GM12864 (cell line): ENCODE measurements around the gene ISG20L2.

Experiments
- DNase-seq: peaks from one replicate; pipeline ENCODE4 v3.0.0-alpha.2; 2011; ENCODE audit warnings: low read depth
- H3K4me3 ChIP-seq: 2 replicates; pipeline ENCODE4 v1.5.1; 2011; ENCODE audit warnings: mild to moderate bottlenecking, low read depth, low read length, control low read depth
- TF ChIP-seq, protein P1 (sequence below): IDR thresholded peaks from 2 replicates; pipeline ENCODE4 v1.5.1; 2011; ENCODE audit warnings: low read depth, mild to moderate bottlenecking, moderate library complexity, low read length, control low read depth, inconsistent platforms; ENCODE audit errors: missing control alignments

The ISG20L2 gene

DNA sequence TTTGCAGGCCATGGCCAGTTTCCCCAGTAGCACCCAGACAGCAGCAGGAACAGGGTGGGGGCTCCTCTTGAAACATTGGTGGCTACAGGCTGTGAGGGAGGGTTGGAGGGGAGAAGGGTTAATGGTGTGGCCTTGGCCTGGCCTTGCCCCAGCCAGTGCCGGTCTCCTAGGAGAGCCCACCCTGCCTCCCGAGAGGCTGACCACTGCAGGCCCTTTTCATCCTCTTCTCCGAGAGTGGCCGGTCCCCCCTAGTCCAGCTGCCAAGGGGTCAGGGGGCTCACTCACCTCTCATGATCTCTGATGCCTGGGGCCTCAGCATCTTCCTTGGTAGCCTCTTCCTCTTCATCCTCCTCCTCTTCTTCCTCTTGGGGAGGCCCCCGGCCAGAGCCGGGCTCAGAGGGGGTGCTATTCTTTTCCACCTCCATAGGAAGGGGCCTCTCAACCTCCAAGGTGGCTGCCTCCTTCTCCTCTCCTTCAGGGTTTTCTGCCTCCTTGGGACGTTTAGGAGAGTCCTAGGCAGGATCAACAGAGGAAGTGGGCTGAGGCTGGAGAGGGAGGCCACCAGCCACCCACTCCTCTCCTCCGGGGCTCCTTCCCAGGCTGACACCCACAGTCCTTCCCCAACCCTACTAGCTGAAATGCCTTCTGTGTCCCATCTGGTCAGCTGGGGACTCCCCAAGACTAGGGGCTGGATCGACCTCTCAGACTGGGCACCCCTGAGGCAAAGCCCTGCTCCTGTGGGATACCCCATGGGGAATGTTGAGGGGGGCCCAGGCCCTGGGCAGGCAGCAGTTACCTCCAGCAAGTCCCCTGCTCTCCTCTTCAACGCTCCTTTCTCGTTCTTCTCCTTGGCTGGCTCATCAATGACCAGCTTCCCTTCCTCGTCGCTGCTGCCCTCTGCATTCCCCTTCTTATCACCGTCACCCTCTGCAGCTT is 15.1 kb upstream of the ISG20L2 start:
- no peak for DNase-seq
- TF ChIP-seq, protein P1, sequence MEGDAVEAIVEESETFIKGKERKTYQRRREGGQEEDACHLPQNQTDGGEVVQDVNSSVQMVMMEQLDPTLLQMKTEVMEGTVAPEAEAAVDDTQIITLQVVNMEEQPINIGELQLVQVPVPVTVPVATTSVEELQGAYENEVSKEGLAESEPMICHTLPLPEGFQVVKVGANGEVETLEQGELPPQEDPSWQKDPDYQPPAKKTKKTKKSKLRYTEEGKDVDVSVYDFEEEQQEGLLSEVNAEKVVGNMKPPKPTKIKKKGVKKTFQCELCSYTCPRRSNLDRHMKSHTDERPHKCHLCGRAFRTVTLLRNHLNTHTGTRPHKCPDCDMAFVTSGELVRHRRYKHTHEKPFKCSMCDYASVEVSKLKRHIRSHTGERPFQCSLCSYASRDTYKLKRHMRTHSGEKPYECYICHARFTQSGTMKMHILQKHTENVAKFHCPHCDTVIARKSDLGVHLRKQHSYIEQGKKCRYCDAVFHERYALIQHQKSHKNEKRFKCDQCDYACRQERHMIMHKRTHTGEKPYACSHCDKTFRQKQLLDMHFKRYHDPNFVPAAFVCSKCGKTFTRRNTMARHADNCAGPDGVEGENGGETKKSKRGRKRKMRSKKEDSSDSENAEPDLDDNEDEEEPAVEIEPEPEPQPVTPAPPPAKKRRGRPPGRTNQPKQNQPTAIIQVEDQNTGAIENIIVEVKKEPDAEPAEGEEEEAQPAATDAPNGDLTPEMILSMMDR: no peak

DNA sequence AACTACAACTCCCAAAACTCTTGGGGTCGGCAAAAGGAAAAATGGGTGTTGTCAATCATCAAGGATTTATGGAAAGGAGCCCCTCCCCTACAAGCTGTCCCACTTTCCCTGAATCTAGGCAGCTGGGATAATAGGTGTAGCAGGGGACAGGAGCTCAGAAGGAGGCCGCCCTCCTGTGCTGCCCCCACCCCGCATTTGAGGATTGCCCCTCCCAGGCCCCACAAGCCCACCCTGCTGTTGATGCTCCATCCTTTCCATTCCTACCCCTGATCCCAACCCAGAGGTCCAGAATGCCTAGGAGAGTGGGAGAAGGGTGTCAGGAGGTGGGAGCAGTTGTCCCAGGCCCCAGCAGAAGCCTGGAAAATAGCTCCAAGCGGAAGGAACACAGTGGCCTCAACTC is 14.2 kb upstream of the ISG20L2 start:
- DNase-seq: no peak
- no peak overlapping the region for H3K4me3 ChIP-seq
- TF ChIP-seq, protein P1: no peak

More for the DNA sequence above, 15.1 kb upstream of the ISG20L2 start:
- H3K4me3 ChIP-seq: no peak overlapping the region

DNA sequence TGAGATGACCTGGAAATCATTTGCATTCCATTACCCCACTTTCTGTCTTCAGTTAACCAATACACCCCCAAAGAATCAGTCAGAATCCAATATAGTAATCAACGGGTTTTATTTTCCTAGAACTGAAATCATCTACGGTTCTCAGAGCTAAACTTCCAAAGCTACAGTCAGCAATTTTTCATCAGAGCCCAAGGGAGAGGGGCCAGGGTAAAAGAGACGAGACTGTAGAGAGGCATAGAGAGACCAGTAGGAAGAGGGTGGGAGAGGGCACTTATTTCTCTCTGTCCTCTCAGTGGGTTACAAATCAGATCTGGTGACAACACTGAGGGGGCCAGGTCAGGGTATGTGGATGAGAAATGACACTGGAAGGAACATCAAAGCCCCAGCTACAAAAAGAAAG is 13.5 kb upstream of the ISG20L2 start:
- TF ChIP-seq, protein P1: no peak
- no peak for DNase-seq
- H3K4me3 ChIP-seq: no peak overlapping the region

DNA sequence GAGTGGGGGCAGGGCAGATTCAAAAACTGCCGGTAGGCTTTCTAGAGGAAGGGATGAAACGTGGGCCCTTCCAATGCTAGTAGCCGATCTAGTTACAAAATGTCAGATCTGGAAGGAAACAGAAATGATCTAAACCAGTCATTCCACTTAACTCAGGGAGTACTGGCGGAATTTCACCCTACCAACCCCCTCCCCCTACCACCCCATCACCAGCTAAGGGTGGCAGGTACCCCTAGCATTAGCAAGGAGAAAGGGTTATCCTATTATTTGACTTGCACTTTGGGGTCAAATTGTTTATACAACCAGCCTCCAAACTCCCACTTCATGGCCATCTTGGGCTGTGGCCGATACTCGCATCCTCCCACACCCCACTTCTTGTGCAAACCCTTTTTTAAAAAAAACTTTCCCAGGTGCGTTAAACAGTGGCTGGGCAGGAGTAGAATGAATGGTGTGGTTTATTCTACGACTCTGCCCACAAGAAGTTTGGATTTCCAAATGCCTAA is 13.0 kb upstream of the ISG20L2 start:
- DNase-seq: no peak
- peak overlapping the region; percentile 42 for H3K4me3 ChIP-seq
- TF ChIP-seq, protein P1: no peak

DNA sequence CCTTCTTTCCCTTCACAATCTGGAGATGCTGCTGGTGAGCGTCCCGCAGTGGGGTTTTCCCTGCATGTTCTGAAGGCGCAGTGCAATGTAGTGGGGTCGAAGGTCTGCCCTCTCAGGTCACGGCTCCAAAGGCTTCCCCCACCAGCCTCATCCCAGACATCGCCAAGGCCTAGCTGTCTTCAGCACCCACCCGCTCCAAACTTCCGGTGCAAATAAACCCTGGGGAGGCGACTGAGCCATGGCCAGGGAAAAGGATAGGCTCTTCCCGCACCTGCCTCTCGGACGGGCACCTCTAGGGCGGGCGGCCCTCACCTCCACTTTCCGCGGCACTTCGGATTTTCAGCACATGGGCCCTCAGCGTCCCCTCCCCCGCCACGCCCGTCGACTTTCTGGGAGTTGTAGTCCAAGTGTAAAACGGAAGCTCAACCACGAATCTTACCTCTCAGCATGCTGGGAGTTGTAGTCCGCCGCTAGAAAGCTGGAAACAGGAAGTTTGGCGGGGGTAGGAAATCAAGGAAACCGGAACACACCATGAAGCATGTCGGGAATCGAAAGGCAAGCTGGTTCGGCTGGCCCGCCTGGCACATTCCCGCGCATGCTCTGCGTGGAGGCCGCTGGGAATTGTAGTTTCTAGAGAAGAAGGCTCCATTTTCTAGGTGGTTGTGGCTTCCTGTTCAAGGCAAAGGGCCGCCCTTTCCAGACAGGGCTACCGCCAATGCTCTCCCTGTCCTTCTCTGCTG is 12.3 kb upstream of the ISG20L2 start, which contains the start of gene MRPL24:
Gene MRPL24, minus strand, starts transcription at position 348 of the 740 bp plus-strand sequence. CDS start 2,384 bp downstream, outside the sequence.
- peak within 1 kb of the TSS; percentile 88 for H3K4me3 ChIP-seq
- peak; percentile 99 for DNase-seq
- TF ChIP-seq, protein P1: no peak

DNA sequence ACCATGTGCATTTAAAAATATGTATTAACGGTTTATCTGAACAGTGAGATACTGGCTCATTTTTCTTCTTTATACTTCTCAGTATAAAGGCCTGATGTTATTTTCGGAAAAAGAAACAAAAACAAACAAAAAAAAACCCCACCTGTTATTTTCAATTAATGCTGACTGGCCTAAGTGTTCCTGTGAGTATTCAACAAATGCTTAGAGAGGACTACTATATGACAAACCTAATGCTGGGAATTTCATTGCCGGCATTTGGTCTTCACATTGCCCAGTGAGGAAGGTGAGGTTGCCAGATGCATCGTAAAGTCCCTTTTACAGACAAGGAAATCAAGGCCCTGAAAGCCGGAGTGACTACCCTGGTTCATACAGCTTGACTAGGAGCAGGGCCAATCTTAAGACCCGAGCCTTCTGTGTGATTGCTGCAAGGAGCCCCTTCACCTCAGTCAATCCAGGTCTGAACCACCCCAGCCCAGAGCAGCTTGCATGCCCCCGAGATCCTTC is 11.7 kb upstream of the ISG20L2 start:
- TF ChIP-seq, protein P1: no peak
- peak overlapping the region; percentile 88 for H3K4me3 ChIP-seq
- DNase-seq: no peak
